Activated CD4-positive, alpha-beta T cell treated with anti-CD3 and anti-CD28 coated beads, Interleukin-2, amount 50 U/mL, for 16 hours (primary cell): ENCODE results near the gene FHDC1.

ENCODE experiments used
- DNase-seq: peaks from one replicate; pipeline ENCODE4 v3.0.0-alpha.2; 2020

The FHDC1 gene

GRCh38 chr4:152983774-152984411 is 47.8 kb downstream of the FHDC1 start:
- no peak for DNase-seq

DNA sequence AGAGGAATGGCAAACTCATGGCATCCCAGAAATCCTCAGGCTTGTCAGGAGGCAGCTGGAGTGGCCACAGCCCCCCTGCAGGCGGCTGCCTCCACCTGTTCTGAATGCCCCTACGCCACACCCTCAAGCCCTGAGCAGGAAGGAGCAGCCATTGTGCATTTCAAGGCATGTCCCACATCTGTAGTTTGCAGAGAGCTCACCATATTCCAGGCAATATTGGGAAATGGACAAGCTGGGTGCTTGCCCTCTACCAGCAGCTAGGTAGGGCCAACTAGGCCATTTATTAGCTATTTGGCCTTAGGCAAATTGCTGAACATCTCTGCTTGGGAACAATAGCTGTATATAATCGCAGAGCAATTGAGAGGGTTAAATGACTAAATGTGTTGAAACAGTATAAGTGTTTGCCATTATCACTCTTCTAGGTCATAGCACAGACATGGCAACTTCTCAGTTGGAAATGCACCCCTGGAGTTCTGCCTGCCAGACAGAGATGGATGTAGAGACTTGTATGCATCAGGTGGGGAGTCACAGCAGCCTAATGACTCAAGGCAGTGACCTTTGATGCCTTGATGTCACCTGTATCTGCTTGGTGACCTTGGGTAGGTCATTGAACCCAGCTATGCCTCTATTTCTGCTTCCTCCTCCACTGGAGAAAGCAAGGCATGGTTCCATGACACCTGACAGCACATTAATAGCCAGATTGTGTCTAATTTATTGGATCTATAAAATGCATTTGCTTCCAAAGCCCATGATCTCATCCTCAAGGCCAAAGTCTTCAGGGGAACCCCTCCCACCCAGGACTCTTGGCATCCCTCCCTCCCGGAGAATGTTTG is 52.8 kb downstream of the FHDC1 start:
- DNase-seq = no peak

DNA sequence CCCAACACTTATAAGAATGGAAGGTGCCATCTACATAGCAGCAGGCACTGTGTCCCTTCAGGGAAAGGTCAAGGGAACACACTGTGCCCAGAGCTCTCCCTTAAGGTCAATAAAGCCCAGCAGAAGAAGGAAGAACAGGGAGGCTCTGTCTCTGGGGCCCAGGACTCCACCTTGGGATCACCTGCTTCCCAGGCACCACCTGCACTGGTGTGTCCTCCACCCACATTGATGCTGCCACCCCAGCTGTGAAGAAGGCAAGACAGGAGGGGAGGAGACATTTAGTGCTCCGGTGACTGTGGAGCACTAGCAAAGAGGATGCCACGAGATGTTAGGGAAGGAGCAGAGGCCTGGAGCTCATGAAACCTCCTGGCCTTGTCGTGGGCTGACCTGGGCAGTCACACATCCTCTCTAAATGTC is 53.4 kb downstream of the FHDC1 start:
- no peak for DNase-seq

- DNase-seq = no peak
These were observed 54.5 kb downstream of the FHDC1 start for GRCh38 chr4:152990471-152991131.

- no peak for DNase-seq
These were observed 55.3 kb downstream of the FHDC1 start for GRCh38 chr4:152991398-152991797.

DNA sequence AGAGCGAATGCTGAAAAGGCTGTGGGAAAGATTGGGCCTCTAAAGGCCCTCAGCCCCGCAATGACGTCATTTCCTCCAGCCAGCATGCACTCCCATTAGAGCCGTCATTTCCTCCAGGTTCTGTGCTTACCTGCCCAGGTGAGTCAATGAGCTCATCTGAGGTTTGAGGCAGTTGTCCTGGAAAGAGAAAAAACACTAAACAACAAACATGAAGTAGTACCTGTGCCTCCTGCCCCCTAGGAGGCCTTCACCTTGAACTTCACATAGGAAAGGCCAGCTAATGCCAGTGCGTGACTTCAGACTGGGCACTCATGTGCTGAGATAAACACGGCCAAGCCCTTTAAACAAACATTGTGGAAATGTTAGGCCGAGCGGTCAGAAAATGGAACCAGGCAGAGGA is 55.9 kb downstream of the FHDC1 start:
- no peak for DNase-seq

- DNase-seq = no peak
These were observed 56.3 kb downstream of the FHDC1 start for GRCh38 chr4:152992466-152992865.

DNA sequence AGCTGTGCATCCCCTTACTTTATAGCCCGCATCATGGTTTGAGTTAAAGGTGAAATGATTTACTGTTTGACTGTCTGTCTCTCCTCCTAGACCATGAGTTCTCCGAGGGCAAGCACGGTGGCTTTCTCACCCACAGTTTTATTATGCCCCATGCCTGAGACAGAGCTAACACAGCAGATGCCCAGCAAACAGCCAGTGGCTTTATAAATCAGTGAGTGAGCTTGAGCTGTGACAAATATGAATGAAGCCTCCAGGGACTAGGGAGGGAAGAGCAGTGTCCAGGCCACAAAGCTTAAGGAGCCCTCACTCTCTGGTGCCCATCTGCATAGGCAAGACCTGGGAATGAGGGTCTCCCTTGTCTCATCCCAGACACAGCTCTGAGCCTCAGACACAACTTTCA is 57.9 kb downstream of the FHDC1 start:
- no peak for DNase-seq

- no peak for DNase-seq
These were observed 60.0 kb downstream of the FHDC1 start for GRCh38 chr4:152996111-152996571.

- no peak for DNase-seq
These were observed 60.5 kb downstream of the FHDC1 start for GRCh38 chr4:152996672-152997071.

GRCh38 chr4:152997288-152997687 is 61.2 kb downstream of the FHDC1 start:
- no peak for DNase-seq

- no peak for DNase-seq
These were observed 61.8 kb downstream of the FHDC1 start for GRCh38 chr4:152997771-152998487.

GRCh38 chr4:152998861-152999260 is 62.7 kb downstream of the FHDC1 start:
- DNase-seq = no peak

- no peak for DNase-seq
These were observed 63.4 kb downstream of the FHDC1 start for GRCh38 chr4:152999346-153000075.

DNA sequence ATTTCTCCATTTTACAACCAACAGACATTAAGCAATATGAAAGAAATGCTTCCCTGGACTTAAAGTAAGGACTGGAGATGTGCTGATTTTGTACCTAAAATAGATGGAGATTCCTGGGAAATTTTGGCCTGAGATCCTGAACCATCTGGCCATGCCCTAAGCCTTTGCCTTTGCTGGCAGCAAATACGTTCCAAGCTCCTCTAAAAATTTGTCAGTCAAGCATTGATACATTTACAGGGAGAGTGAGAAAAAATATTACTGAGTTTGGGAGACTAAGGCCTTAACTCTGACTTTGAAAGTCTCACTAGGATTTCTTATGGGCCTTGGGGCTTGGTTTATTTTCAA is 63.9 kb downstream of the FHDC1 start:
- DNase-seq = no peak

DNA sequence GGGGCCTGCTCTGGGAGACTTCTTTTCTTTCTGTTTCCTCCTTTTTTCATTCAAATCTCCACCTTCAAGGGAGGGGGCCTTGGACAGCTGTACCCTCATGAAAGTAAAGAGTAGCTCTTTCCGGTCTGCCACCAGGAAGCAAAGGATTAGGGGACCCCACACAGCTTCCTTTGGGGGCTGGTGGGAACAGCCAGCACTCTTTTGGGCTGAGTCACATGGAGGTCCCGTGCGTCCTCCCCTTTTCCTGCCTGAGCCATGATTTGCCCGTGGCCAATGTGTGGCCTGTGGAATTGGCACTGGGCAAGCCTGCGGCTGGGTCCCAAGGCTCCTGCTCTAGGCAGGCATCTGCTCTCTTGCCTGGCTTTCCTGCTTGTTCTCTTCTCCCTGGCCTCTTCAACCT is 65.5 kb downstream of the FHDC1 start:
- no peak for DNase-seq

DNA sequence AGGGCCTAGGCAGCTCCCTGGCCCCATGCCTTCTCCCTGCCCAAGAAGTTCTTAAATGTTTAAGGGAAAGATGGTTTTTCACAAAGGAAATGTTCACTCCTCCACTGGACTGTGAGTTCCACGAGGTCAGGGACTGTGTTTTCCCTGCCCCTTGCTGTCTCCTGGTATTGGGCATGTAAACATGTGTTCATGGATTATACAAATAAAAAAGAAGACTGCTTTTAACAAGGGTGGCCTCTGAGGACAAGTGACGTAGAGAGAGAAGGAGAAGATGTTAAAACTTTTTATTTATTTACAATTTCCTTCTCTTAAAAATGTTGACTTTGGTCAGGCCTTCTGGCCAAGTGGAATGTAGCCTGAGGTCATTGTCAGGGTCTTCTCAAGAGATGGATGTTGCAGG is 66.0 kb downstream of the FHDC1 start:
- DNase-seq = no peak

DNA sequence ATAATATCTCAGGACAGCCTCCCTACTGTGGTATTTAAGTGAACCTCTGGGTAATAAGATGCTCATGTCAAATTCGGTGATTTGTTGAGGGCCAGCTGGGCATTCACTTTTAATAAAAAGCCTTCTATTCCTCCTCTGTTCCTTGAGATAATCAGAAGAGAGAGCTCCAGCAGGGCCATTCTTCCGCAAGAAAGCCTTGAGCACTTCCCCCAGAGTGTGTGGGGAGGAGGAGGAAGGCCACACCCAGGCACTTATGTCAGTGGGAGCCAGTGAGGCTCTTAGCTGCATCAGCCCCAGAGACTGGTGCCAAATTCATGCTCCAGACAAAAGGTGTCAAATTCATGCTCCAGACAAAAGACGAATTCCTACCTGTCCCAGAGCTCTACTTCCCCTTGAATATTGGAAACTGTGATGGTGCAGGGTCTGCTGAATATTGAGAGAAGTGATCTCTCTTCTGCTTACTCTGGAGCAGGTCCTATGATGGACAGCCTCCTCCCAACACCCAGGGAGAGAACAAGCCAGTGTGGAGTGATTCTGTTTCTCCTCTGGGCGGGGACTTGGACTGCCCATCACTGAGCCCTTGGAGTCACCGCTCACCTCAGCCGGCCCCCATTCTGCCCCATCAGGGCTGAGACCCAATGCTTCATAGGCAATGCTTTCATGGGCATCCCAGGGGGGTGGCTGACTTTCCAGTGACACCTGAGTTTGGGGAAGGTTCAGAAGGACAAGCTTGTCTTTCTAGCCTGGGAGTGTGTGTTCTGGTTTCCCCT is 68.1 kb downstream of the FHDC1 start:
- DNase-seq = no peak

- DNase-seq = no peak
These were observed 69.8 kb downstream of the FHDC1 start for GRCh38 chr4:153005899-153006381.

GRCh38 chr4:153008578-153009199 is 72.6 kb downstream of the FHDC1 start:
- DNase-seq = no peak

DNA sequence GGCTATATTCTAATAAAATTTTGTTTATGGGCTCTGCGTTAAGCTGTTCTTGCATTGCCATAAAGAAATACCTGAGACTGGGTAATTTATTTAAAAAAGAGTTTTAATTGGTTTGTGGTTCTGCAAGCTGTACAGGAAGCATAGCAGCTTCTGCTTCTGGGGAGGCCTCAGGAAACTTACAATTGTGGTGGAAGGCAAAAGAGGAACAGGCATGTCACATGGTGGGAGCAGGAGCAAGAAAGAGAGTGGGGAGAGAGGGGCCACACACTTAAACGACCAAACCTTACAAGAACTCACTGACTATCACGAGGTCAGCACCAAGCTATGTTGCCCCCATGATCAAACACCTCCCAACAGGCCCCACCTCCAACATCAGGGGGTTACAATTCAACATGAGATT is 74.0 kb downstream of the FHDC1 start:
- no peak for DNase-seq
